NCI-H748 treated with DMSO at 0.1 percent for 48 hours (cell line): ENCODE results near the gene TMEM18.

Experiments
- DNase-seq: peaks from one replicate; lab custom pipeline; 2025; lab: John Stamatoyannopoulos, UW

TMEM18 gene

DNA sequence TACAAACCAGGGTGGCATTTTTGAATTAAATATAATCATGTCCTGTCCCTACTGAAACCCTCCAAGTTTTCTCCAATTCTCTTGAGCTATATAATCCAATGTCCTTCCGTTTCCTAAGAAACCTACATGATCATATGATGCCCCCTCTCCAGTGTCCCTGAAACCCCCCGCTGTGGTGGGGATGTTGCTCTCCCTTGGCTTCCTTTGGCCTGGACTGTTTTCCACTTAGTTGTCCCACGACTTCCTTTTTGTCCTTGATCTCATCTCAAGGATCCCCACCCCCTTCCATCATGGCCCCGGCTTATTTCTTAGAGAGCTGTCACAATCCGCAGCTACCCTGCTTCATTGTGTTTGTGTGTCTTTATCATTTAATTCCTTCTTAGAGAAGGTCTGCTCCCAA lies 43.8 kb downstream of the TMEM18 start:
- DNase-seq = no peak

- no peak for DNase-seq
These were observed 44.7 kb downstream of the TMEM18 start for GRCh38 chr2:632471-632870.

DNA sequence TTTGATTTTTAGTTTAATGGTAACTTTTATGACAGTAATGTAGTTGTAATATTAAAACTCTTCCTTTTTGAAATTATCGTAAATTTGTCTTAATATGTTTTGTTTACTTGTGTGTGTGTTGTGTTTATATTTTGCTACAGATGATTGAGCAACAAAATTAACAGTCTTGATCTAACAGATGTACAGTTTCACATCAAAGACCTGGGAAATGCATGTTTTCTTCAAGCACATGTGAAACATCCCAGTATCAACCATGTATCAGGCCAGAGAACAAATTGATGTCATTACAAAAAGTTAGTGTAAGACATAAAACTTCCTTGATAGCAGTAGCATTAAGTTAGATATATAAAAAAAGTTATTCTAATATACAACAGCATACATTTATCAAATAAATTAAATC lies 45.5 kb downstream of the TMEM18 start:
- DNase-seq = no peak

DNA sequence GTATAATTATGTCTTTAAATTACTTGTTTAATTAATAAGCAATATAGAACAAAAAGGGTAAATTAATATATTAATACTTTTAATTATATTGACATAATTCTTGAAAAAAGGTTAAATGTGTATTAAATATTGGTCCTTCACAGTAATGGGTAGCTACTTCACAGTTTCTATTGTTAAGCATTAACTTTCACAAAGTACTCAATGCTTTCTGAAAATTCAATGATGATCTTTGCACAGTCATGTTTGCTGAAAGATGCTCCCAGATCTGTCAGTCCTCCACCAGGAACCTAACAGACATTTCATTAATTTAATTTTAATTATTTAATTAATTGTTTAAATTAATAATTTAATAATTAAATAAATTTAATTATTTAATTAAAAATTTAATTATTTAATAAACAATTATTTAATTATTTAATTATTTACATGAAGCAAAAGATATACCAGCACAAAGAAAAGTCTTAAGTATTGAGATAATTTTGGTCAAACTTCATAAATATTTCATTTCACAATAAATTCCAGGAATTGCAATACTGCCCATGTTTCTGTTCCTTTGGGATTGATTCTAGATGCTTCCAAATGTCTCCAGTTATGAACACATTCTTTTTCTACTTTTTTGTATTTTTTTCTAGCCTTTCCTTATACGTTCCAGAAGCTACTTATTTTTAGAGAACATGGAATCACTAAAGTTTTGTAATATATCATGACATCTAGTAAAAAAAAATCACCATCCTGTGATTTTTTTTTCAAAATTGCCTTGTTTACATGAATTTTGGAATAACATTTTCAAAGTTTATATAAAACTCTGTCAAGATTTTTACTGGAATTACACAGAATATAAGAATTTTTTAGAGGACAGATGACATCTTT lies 46.5 kb downstream of the TMEM18 start:
- DNase-seq = no peak

DNA sequence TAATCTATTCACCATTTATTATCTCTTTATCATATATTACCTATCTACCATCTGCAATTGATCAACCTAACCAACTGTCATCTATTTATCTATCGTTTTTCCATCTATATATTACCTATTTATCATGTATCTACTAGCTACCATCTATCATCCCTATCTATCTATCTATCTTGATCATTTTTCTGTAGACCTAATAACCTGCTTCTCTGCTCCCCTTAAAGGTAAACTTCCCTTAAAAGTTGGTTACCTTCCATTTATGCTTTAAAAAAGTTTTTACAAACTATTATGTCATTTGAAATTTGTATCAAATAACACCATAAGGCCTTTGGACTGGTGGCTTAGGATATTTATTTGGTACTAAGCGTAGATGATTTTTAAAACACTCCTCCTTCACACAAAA lies 47.2 kb downstream of the TMEM18 start:
- DNase-seq = no peak

GRCh38 chr2:628651-629050 lies 48.6 kb downstream of the TMEM18 start:
- no peak for DNase-seq

DNA sequence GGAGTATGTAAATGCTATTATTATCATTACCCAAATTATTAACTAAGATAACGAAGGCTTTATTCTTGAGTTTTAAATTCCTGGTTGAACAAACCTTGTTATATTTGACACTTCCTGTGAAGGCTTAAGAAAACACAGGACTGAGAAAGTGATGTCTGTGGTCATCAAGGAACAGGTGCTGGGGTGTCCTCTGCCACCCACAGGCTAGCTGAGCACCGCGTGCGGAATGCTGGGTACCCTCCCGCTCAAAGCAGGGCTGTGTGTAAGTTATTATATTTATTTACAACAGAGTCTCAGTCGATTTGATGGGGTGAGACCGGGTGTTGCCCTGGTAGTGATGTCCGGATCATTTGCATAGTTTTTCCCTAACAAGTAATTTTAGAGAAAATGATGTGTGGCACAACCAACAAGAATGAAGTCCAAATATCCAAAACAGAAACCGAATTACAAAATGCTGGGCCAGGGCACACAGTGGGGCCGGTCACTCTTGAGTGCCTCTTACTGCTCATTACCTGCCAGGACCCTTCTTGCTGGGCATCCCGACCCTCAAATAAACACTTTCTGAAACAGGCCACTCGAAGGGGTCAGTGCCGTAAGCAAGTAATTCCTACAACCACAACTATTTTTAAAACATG lies 49.2 kb downstream of the TMEM18 start:
- DNase-seq = no peak

DNA sequence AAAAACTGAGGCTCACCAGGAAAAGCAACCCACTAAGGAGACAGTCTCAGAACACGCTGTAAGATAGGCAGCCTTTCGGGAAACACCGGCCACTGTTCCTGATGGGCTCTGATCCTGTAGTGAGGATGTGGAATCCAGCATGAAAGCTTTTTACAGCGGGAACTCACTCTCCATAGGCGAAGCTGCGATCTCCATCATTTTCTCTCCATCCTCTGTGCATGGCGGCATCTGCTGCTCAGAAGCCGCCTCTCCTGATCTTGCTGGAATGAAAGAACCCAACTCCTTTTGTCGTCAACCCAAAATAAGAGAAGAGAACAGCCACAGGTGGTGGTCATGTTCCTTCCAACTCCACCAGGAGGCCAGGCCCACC lies 49.9 kb downstream of the TMEM18 start:
- DNase-seq = no peak

DNA sequence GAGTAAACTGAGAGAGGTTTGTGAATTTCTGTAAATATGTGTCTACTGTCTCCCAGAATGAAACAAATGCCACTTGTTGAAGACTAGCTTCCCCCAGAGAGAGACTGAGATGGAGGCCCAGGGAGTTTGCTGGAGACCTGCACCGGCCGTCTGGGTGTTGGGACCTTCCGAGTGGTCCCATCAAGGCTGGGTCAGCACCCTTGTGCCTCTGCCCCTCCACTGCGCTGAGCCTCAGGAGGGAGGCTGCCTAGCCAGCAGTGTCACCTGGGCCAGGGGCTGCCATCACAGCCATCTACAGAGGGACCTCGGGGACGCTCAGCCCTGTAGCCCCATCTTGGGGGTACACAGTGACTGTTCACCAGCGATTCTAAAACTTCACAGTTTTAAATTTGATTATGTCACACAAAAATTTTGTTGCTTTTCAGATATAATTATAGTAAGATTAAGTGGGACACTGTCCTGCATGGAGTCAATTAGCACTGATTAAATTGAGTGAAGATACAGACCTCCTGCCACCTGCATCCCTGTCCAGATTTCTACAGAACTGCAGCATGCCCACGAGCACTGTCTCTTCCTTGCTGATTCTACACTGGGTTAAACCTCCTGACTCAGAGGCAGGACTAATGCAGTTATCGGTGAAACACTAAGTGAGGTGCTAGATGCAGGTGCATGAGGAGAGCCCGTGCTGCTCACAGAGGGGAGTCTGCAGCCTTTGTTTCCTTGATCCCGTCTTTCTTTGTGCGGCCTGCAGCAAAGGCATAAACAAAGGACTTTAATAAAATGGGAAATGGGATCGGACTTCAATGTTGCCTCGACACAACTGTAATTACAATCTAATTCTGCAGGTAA lies 50.5 kb downstream of the TMEM18 start:
- DNase-seq = no peak

DNA sequence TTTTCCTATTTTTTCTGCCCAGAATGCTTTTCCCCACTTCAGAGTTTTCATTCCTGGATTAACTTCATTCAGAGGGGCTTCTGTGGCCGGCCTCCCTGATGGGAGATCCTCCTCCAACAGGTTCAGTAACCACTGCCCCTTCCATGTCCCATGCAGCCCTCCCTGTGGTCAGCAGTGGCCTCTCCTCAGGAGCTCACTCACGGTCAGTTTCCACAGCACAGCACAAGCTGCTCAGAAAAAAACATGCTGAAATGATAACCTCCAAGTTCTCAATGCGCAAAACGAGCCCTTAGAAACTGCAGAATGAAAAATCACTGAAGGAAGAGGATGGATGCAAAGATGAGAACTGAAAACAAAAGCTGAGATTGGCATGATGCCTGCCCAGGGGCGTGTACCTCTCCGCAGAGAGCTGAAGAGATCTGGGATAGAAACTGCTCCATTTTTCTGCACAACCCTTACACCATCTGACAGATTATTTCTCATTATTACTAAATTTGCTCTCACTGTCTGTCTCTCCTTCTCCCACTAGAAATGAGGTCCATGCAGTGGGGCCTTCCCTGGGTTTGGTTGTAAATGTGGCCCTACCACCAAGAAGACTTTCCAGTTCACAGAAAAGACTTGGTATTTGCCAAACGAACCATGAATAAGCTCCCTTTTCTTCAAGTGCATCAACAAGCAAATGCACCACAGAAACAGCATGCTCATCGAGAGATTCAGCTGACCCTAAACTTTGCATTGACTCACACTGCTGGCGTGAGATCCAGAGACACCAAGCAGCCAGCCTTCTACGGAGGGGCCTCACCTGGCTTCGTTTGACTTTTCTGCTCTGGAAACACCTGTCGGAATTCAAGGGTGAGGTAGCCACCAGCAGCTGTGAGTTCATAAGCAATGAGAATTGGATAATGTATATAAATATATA lies 51.5 kb downstream of the TMEM18 start:
- no peak for DNase-seq

GRCh38 chr2:624551-625347 lies 52.5 kb downstream of the TMEM18 start:
- no peak for DNase-seq

DNA sequence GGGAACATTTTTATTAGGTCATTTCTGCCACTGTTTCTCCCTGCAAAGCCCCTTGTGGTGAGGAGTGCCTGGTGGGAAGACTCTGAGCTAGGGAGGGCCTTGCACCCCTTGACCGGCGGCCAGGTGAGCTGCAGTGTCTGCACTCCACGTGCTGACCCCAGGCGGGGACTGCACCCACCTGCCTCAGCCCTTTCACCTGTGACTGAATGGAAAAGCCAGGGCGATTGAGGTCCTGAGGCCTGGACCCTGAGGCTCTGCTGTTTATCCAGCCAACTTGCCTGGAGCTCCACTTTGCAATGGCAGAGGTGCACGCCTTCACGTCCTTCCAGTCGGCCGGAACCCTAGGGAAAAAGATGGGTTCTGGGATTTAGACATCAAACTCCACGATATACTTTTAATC lies 53.1 kb downstream of the TMEM18 start:
- no peak for DNase-seq

GRCh38 chr2:623130-623922 lies 53.9 kb downstream of the TMEM18 start:
- no peak for DNase-seq

DNA sequence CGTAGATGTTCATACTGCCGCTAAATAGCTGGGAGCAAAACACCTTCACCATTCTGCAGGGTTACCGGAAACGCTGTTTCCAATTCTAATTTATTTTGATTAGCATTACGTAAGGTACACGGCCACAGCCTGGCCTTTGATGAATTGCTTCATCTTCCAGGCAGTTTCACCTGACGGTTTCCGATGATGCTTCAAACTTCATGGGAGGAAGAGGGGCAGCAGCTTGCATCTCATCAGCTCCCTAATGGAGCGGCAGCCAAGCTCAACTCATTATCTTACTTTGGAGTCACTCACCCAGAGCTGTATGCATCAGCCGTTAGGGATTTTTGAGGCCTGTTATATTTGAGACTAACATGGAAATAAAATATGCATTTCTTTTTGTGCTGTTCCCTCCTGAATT lies 54.8 kb downstream of the TMEM18 start:
- no peak for DNase-seq

GRCh38 chr2:621303-622099 lies 55.7 kb downstream of the TMEM18 start:
- DNase-seq = no peak

DNA sequence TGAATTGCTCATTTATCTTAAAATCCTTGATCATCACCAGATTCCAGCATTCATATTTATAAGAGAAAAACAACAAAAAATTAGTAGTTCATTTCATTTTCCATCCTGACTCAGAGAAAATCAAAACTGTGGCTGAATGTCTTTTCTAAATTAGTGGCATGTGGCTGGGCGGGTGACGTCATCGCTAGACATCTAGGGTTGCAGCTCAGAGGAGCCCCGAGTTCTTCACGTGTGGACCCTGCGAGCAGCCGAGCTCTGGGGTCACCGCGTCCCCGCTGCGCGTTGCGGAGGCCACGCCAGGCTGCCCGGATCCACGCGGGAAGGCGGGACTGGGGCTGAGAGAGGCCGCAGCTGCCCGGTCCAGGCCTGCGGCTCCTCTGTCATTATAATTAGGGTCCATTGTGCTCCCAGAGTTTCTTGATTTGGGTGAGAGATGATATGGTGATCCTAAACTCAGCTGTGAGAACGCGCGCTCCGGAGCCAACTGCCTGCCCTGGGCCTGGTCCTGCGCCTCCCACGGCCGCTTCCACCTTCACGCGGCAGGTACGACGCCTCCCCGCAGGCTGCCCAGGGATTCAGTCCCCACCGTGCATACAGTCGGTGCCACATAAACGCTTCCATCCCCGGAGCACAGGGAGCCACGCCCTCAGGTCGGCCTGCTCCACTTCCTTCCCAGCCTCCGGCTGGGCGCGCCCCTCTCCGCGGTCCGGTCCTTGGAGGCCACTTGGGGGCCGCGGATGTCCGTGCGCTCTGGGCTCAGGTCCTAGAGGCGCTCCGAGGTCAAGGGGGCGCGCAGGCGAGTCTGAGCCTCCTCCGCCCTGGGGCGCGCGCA lies 56.5 kb downstream of the TMEM18 start:
- no peak for DNase-seq

- no peak for DNase-seq
These were observed 57.2 kb downstream of the TMEM18 start for GRCh38 chr2:620004-620403.

DNA sequence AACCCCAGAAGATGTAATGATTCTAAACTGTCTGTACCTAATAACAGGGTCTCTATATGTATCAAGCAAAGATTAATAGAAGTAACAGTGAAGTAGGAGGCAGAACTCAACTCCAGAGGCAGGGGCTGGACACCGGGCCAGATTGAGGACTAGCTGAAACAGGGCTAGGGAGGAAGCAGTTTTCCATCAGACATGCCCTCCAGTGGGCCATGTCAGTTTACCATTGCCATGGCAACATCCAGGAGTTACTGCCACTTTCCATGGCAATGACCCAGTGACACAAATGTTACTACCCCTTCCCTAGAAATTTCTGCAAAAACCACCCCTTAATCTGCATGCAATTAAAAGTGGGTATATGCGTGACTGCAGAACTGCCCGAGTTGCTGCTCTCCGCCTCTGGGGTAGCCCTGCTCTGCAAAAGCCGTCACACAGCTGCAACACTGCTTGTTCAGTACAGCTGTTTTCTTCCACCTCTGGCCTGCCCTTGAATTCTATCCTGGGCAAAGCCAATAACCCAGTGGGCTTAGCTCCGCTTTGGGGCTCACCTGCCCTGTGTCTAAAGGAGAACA lies 58.7 kb downstream of the TMEM18 start:
- DNase-seq = no peak
